CD4-positive, alpha-beta T cell treated with Interferon gamma for 1 hour (primary cell): ENCODE results near the gene CACHD1.
"Not testable (repeated sequence)": the region's sequence is repeated elsewhere in the genome, so short reads cannot be mapped to it uniquely, and the experiment has no call there.

Experiments used
- DNase-seq: peaks from one replicate; pipeline ENCODE4 v3.0.0-alpha.2; 2020

Gene CACHD1

DNA sequence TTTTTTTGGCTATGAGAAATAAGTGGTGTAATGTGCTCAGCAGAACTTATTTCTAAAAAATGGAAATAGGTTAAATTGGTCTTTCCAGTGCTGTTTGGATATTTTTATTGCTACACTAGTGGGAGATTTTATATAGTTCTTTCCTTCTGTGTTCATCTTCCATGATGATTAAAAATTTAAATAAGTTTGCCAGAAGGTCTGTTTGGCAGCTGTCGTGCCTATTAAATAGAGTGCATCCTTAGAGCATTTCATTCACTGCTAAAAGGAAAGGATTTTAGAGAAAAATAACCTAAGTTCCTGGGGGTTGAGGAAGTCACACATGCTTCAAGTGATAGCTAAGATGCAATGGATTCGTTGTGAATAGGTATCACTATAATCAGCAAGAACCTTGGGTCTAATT lies 245.3 kb downstream of the CACHD1 start:
- DNase-seq, result no peak

DNA sequence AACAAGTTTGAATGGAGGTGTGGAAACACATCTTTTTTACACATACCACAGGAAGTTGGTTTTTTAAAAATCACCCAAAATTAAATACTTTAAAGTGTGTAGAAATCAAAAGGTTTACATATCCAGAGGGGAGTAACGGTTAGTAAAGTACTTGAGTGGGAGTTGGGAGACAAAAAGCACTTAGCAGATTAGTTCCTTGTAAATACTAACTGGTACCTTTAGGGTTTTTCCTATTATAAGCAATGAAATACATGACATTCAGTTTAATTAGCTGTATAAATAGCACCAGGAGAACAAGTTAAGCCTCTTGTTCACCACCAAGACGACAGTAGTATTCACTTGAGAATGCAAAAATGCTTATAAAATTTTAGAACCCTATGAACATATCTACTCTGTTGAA lies 251.2 kb downstream of the CACHD1 start:
- no peak for DNase-seq

DNA sequence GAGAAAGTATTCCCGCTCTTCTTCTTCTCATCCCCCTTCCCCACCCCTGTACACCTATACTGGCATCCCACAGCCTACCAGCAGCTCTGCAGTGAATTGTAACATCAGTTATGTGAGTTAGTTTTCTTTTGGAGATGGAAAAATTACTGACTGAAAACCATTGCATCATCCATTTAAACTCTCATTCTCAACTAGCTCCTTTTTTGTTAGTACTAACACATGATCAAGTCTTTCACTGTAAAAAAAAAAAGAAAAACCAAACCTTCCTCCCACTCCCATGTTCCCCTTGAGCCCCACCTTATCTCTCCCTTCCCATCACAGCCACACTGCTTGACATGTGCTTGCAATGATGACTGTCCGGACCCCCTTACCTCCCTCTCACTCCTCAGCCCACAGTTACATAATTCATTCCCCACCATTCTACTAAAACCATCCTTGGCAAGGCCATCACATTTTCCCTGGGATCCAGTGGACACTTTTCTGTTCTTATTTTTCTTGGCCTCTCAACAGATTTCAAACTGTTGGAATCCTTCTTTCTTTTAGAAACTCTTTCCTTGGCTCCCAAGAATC lies 251.7 kb downstream of the CACHD1 start:
- DNase-seq, result no peak

DNA sequence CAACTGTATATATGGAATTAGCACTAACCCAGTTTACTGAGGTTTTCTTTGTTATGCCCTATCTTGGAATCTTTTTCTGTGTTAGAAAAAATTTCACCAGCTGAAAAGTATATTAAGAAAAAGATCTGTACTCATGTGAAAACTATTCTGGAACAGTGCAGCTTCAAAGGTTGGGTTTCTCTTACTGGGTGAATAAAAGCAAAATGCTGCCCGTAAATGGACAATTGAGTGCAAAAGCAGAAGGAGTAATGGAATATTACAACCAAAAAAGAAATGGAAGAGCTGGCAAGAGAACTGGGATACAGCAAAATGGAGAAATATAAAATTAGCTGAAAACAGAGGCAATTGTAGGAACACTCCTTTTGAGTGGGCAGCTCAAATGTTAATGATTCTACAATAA lies 257.9 kb downstream of the CACHD1 start:
- no peak for DNase-seq

DNA sequence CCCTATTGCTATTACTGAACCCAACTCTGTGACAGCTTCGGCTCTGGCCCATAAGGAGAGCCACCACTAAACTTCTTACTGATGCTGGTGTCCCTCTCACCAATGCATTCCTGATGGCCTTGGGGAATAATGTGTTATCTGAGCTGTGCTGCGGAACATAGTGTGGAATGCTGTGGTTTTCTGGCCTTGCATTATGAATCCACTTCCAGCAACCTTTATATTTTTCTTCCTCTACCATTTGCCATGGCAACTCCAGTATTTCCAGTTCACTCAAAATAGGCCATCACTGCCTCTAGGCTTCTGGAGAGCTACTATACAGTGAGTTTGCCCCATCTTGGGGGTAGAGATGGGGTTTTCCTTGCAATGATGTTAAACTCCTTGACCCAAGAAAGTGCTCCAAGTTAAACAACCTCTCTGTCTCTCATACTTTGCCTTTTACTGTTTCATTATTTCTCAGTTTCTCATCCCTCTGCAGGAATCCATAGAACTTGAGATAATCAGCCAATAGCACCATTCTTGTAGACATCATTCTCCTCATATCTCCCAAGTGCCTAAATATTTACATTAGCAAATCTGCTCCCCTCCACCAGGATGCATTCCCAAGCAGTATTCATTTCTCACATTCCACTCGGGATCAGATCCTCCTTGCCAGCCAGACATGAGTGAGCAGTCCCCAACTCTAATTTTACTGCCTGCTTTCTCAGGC lies 263.8 kb downstream of the CACHD1 start:
- DNase-seq, result no peak

DNA sequence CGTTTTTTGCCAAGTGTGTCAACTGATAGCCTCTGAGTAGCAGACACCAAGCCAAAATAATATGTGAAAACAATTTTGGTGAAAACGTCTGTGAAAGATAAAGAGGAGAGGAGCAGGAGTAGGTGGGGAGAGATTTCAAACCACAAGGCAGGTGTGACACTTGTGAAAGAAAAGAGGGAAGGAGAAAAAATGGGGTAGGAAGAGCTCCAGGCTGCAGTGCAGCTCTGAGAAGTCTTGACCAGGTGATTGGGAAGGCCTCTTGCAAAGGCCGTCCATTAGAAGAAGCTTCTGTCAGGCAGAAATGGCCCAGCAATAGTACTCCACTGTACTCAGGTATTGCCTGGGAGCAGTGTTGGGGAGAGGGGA lies 264.3 kb downstream of the CACHD1 start:
- DNase-seq, result no peak

GRCh38 chr1:64740687-64741086 lies 270.8 kb downstream of the CACHD1 start:
- DNase-seq, result not testable (repeated sequence)
